OCI-LY1 (cell line): ENCODE measurements around the gene TIMM44.

Source experiments
- EZH2 ChIP-seq: fragments of 200-600 bp; sonication (generic), shearing (Covaris generic); IDR thresholded peaks from 2 replicates; pipeline ENCODE4 v1.8.0; 2017; ENCODE audit warnings: borderline replicate concordance, mixed run types, mild to moderate bottlenecking, antibody characterized with exemption, low read length, moderate library complexity, mixed read lengths
- TF ChIP-seq, protein P1 (sequence below): fragments of 200-600 bp; sonication (generic), shearing (Covaris generic); IDR thresholded peaks from 2 replicates; pipeline ENCODE4 v1.5.1; 2017; ENCODE audit warnings: mild to moderate bottlenecking, antibody characterized with exemption, low read length, moderate library complexity, mixed read lengths

DNA sequence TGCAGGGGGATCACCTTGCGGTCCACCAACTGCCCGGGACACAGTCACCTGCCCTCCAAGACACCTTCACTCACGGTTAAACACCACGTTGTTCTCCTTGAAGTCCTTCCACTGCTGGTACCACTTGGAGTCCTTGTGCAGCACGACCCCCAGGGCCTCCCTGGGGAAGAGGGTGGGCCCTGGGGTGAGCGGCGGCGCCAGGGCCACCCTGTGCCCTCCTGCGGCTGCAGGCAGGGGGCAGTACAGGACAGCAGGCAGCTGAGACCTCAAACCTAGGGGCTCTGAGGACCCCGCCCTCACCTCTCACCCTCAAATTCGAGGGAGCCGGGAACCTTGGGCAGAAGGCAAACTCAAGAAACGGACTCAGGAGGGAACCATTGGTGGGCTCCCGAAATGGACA is 10.1 kb downstream of the TIMM44 start:
- TF ChIP-seq, protein P1, sequence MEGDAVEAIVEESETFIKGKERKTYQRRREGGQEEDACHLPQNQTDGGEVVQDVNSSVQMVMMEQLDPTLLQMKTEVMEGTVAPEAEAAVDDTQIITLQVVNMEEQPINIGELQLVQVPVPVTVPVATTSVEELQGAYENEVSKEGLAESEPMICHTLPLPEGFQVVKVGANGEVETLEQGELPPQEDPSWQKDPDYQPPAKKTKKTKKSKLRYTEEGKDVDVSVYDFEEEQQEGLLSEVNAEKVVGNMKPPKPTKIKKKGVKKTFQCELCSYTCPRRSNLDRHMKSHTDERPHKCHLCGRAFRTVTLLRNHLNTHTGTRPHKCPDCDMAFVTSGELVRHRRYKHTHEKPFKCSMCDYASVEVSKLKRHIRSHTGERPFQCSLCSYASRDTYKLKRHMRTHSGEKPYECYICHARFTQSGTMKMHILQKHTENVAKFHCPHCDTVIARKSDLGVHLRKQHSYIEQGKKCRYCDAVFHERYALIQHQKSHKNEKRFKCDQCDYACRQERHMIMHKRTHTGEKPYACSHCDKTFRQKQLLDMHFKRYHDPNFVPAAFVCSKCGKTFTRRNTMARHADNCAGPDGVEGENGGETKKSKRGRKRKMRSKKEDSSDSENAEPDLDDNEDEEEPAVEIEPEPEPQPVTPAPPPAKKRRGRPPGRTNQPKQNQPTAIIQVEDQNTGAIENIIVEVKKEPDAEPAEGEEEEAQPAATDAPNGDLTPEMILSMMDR: peak; percentile 34; the same call in 1 of the 2 replicates
- no peak for TF ChIP-seq EZH2
